Measurements from ENCODE around the gene IPO13.

The IPO13 gene, protein sequence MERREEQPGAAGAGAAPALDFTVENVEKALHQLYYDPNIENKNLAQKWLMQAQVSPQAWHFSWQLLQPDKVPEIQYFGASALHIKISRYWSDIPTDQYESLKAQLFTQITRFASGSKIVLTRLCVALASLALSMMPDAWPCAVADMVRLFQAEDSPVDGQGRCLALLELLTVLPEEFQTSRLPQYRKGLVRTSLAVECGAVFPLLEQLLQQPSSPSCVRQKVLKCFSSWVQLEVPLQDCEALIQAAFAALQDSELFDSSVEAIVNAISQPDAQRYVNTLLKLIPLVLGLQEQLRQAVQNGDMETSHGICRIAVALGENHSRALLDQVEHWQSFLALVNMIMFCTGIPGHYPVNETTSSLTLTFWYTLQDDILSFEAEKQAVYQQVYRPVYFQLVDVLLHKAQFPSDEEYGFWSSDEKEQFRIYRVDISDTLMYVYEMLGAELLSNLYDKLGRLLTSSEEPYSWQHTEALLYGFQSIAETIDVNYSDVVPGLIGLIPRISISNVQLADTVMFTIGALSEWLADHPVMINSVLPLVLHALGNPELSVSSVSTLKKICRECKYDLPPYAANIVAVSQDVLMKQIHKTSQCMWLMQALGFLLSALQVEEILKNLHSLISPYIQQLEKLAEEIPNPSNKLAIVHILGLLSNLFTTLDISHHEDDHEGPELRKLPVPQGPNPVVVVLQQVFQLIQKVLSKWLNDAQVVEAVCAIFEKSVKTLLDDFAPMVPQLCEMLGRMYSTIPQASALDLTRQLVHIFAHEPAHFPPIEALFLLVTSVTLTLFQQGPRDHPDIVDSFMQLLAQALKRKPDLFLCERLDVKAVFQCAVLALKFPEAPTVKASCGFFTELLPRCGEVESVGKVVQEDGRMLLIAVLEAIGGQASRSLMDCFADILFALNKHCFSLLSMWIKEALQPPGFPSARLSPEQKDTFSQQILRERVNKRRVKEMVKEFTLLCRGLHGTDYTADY

GRCh38 chr1:43946236-43947060 lies at the start of gene IPO13:
Gene IPO13 (plus strand): TSS chr1:43946950. CDS start chr1:43947601, 651 bp downstream.
- DNase-seq, result peak; percentile 93

GRCh38 chr1:43898981-43899380 lies 47.8 kb upstream of the IPO13 start:
- no peak for DNase-seq

- DNase-seq, result no peak
Measured at GRCh38 chr1:43900386-43900785, 46.4 kb upstream of the IPO13 start.

- no peak for DNase-seq
Measured at GRCh38 chr1:43901196-43901961, 45.4 kb upstream of the IPO13 start.

GRCh38 chr1:43902058-43902831 lies 44.5 kb upstream of the IPO13 start:
- DNase-seq, result no peak

GRCh38 chr1:43904660-43905551 lies 41.8 kb upstream of the IPO13 start:
- DNase-seq, result no peak

GRCh38 chr1:43908226-43908625 lies 38.5 kb upstream of the IPO13 start:
- no peak for DNase-seq

DNA sequence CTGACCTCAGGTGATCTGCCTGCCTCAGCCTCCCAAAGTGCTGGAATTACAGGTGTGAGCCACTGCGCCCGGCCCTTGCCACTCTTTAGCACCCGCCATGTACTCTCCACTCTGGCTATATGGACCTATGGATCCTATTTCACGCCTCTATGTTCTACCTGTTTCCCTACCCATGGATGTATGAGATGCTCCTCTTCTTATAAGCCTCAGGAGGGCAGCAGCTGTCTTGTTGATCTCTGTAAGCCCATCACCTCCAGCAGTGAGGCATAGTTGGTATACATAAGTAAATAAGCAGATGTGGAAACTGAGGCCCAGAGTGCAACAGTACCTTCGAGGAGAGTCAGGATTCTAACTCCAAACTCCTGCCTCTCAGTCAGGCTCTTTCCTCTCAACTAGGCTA lies 37.9 kb upstream of the IPO13 start:
- DNase-seq, result no peak

DNA sequence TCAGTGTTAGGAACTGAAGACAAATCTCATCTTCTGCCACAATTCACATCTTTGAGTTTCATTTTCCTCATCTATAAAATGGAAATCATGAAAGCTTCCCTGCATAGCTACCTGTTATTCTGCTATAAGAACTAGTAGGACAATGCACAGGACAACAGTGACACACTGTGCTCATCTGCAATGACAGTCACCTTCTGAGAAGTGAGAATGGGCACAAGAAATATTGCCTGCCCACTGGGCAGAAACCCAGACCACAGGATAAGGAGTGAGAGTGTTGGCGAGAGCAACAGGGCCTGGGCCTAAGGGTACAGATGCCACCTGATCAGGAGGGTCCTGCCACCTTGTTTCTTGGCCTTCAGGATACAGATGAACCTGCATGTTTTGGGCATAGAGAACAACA lies 36.4 kb upstream of the IPO13 start:
- no peak for DNase-seq

GRCh38 chr1:43912607-43913006 lies 34.1 kb upstream of the IPO13 start:
- no peak for DNase-seq

DNA sequence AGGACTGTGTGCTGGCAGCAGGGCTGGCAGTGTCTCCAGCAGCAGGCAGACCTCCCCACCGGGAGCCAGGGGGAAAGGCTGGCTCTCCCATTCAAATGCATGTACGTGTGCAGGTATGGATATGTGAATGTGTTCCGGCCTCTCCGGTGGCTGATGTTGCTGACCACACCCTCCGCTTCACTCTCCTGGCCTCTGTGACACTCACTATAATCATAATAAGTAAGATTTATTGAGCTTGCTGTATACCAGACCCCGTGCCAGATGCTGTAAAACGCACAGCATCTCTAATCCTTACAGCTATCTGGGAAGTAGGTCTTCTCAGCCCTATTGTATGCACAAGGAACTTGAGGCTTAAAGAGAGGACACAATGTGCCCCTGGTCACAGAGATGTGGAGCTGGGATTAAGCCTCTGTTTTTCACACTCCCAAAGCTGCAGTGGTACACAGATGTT lies 33.7 kb upstream of the IPO13 start:
- no peak for DNase-seq

- no peak for DNase-seq
Measured at GRCh38 chr1:43913666-43914360, 32.9 kb upstream of the IPO13 start.

GRCh38 chr1:43914576-43915525 lies 31.9 kb upstream of the IPO13 start:
- DNase-seq, result no peak

GRCh38 chr1:43919906-43920305 lies 26.8 kb upstream of the IPO13 start:
- no peak for DNase-seq

DNA sequence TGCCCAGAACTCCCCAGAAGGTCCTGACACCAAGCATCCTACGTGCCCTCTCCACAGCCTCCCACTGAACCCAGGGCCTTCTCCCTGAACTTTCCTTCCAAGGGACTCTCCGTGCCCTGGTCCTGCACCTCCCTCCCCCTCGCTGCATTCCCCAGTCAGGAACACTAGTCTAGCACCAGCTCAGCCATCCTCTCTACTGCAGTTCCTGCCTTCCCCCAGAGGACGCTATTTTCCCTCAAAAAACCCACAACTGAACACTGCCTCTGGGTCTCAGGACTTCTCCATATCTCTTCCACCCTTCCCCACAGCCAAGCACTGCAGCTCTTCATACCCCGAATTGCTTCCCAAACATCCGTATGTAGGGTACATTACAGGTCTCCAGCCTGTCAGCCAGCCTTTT lies 25.7 kb upstream of the IPO13 start:
- no peak for DNase-seq

GRCh38 chr1:43924516-43924915 lies 22.2 kb upstream of the IPO13 start:
- no peak for DNase-seq

DNA sequence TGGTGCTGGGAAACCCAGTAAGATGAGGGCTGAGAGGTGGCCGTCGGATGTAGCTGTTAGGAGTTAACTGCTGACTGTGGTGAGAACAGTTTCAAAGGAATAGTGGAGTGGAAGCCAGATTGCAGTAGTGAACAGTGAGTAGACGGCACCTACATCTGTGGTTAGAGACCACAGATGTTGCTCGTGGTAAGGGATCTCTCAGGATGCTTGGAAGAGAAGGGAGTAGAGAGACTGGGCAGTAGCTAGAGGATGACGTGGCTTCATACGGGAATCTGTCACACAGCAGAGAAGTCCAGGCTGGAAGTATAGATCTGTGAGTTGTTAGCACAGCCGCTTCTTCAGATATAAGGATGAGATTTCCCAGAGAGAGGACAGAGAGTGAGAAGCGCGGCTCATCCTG lies 20.9 kb upstream of the IPO13 start:
- no peak for DNase-seq

All from cortex of kidney (tissue), 1 donor.